ENCODE data around the gene B3GAT1. TPM values are rescaled to one million over a fixed set of nuclear protein-coding genes. Genes with fewer than 3 reads are reported as not detected.

The B3GAT1 gene
- total RNA-seq, 1 experiment from 2014 or later: 0.35 TPM

- Mint-ChIP-seq H3K27me3 (ENCODE audit: unreplicated experiment) (no peaks in the 10 kb centered on the region), H3K27ac (ENCODE audit: unreplicated experiment) (no peak overlapping the region), H3K9me3 (ENCODE audit: low read depth, unreplicated experiment) (no peaks in the 10 kb centered on the region), H3K4me3 (ENCODE audit: low read depth, unreplicated experiment) (no peak overlapping the region), H3K36me3 (ENCODE audit: insufficient read depth, unreplicated experiment) (no peaks in the 10 kb centered on the region), H3K4me1 (ENCODE audit: low read depth, unreplicated experiment) (no peaks in the 10 kb centered on the region)
- BruUV-seq (replicated peaks): no TSS peak
- CTCF ChIA-PET: no interaction called here
- intact Hi-C loops (cut with micrococcal nuclease; ENCODE audit: unreplicated experiment): no loop called here
- DNase-seq: no peak
- TF ChIP-seq CTCF (IDR thresholded peaks at IDR 0.05; ENCODE audit: unreplicated experiment): no peak
Measured at GRCh38 chr11:134367781-134368180, 44.3 kb downstream of the B3GAT1 start.

GRCh38 chr11:134366254-134366653 is 45.8 kb downstream of the B3GAT1 start:
- Mint-ChIP-seq H3K27ac (ENCODE audit: unreplicated experiment) (no peak overlapping the region), H3K4me3 (ENCODE audit: low read depth, unreplicated experiment) (no peak overlapping the region), H3K9me3 (ENCODE audit: low read depth, unreplicated experiment) (peaks cover 3% of the 10 kb centered on the region), H3K27me3 (ENCODE audit: unreplicated experiment) (no peaks in the 10 kb centered on the region), H3K36me3 (ENCODE audit: insufficient read depth, unreplicated experiment) (peaks cover 3% of the 10 kb centered on the region), H3K4me1 (ENCODE audit: low read depth, unreplicated experiment) (no peaks in the 10 kb centered on the region)
- no TSS peak for BruUV-seq (replicated peaks)
- CTCF ChIA-PET: no interaction called here
- no peak for TF ChIP-seq CTCF (IDR thresholded peaks at IDR 0.05; ENCODE audit: unreplicated experiment)
- intact Hi-C loops (cut with micrococcal nuclease; ENCODE audit: unreplicated experiment): no loop called here
- DNase-seq: no peak

DNA sequence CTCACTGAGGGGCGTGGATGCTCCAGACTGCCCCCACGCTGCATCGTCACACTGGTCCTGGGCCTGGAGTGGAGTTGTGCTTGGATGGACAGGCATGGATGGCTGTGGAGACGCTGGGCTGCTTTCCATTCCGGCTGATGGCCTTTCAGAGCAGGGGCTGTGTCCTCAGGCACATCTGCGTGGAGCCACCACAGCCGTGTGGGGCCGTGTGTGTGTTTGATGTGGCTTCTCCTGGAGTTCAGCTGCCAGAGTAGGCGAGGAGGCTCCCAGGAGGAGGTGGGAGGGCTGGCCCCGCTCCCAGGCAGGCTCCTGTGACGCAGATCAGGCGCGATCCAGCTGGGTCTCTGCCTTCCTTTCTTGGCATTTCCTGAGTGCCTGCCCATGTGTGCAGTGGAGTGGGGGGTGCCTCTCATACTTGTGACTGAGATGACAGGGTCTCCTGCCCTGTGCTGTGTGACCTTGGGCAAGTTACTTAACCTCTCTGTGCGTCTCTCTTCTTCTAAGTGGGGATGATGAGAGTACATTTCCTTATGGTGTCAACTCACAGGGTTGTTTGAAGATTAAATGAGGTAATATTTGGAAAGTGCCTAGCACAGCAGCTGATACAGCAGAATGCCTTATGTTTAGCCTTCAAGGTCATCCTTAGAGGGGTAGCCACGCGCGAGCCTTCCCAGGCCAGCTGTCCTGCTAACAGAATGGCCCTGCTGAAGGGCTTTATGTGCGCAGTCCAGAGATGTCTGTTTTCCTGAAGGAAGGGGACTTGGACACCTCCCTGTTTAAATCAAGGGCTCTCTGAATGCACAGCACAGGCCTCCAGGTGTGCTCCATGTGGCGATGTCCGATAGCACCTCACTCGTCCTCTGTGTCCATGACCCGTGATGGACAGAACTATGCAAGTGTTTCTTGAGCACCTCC is 46.8 kb downstream of the B3GAT1 start:
- intact Hi-C loops (cut with micrococcal nuclease; ENCODE audit: unreplicated experiment): no loop called here
- Mint-ChIP-seq H3K9me3 (ENCODE audit: low read depth, unreplicated experiment) (peaks cover 3% of the 10 kb centered on the region), H3K36me3 (ENCODE audit: insufficient read depth, unreplicated experiment) (peaks cover 3% of the 10 kb centered on the region), H3K27ac (ENCODE audit: unreplicated experiment) (no peak overlapping the region), H3K27me3 (ENCODE audit: unreplicated experiment) (no peaks in the 10 kb centered on the region), H3K4me3 (ENCODE audit: low read depth, unreplicated experiment) (no peak overlapping the region), H3K4me1 (ENCODE audit: low read depth, unreplicated experiment) (no peaks in the 10 kb centered on the region)
- DNase-seq: no peak
- TF ChIP-seq CTCF (IDR thresholded peaks at IDR 0.05; ENCODE audit: unreplicated experiment): no peak
- CTCF ChIA-PET: no interaction called here
- no TSS peak for BruUV-seq (replicated peaks)

GRCh38 chr11:134364261-134364660 is 47.8 kb downstream of the B3GAT1 start:
- intact Hi-C loops (cut with micrococcal nuclease; ENCODE audit: unreplicated experiment): no loop called here
- peaks cover 3% of the 10 kb centered on the region for H3K9me3 Mint-ChIP-seq (ENCODE audit: low read depth, unreplicated experiment)
- H3K4me1 Mint-ChIP-seq (ENCODE audit: low read depth, unreplicated experiment): no peaks in the 10 kb centered on the region
- BruUV-seq (replicated peaks): no TSS peak
- no peak for TF ChIP-seq CTCF (IDR thresholded peaks at IDR 0.05; ENCODE audit: unreplicated experiment)
- peaks cover 3% of the 10 kb centered on the region for H3K36me3 Mint-ChIP-seq (ENCODE audit: insufficient read depth, unreplicated experiment)
- no peak for DNase-seq
- no peak overlapping the region for H3K27ac Mint-ChIP-seq (ENCODE audit: unreplicated experiment)
- H3K27me3 Mint-ChIP-seq (ENCODE audit: unreplicated experiment): no peaks in the 10 kb centered on the region
- no peak overlapping the region for H3K4me3 Mint-ChIP-seq (ENCODE audit: low read depth, unreplicated experiment)
- CTCF ChIA-PET: interaction anchor here (0.7 kb wide), 1 partner anchor 103 kb away, joined by 4 read pairs; no protein-coding TSS in a partner anchor
